Body of pancreas (tissue), 4 donors: ENCODE measurements around the gene CCNDBP1. TPM values are rescaled to one million over a fixed set of nuclear protein-coding genes. Genes with fewer than 3 reads are reported as not detected.
A peak's percentile ranks its signal among the peaks of the same experiment; 100 is the strongest.

Experiments used
- ATAC-seq: fragments of 150-250 bp; one replicate; pipeline ENCODE4 v1.9.1; 2016
- DNase-seq, 4 donors: peaks; one replicate each; pipeline ENCODE4 v3.0.0-alpha.2; 2019
- H3K27ac ChIP-seq, 4 donors: fragments of 200-600 bp; sonication (generic); 1 replicate in 3 of 4; 2 replicates in 1 of 4; pipeline versions ENCODE4 v1.5.1 to v1.6.1; 2016 to 2019; ENCODE audit warnings: mild to moderate bottlenecking in 1 of 4, mixed read lengths in 1 of 4, moderate library complexity in 1 of 4
- H3K27me3 ChIP-seq, 2 donors: fragments of 200-600 bp; sonication (generic); one replicate each; pipeline ENCODE4 v1.6.0; 2016; ENCODE audit warnings: mild to moderate bottlenecking in 1 of 2
- H3K36me3 ChIP-seq, 2 donors: fragments of 200-600 bp; sonication (generic); replicated peaks in 1 of 2; 2 replicates each; pipeline ENCODE4 v1.5.1; 2016; ENCODE audit warnings: low read depth in 2 of 2; ENCODE audit not compliant: insufficient read depth in 1 of 2
- H3K4me1 ChIP-seq: fragments of 200-600 bp; sonication (generic); one replicate; pipeline ENCODE4 v1.6.0; 2016
- H3K4me3 ChIP-seq, 2 donors: fragments of 200-600 bp; sonication (generic); 1 replicate in 1 of 2; 2 replicates in 1 of 2; pipeline ENCODE4 v1.5.1; 2016 to 2019
- H3K9me3 ChIP-seq, 3 donors: fragments of 200-600 bp; sonication (generic); 1 replicate in 2 of 3; 2 replicates in 1 of 3; pipeline ENCODE4 v1.5.1; 2016
- CTCF ChIP-seq, 7 experiments: fragments of 450-650 bp in 4 of 7; fragments of 200-600 bp in 3 of 7; sonication (generic) in 3 of 7; IDR thresholded peaks; one replicate each; pipeline ENCODE4 v1.5.1; 2016 to 2019; ENCODE audit warnings: antibody characterized with exemption in 7 of 7
- POLR2A ChIP-seq, 3 donors: fragments of 450-650 bp; IDR thresholded peaks; one replicate each; pipeline ENCODE4 v1.6.1; 2016; ENCODE audit warnings: antibody characterized with exemption in 3 of 3, mild to moderate bottlenecking in 2 of 3
- WGBS, 2 donors: methylation state at CpG; one replicate each; pipeline ENCODE4 v1.1.5; 2017; 5-methylcytosine and 5-hydroxymethylcytosine counted together
- intact Hi-C: fragments of 100-400 bp; cut with DNase I; formaldehyde crosslinking; loops from one replicate; pipeline ENCODE4 v1.15.1; 2023
- total RNA-seq, 2 donors: library from RNA; depleted of rRNA; stranded (reverse); fragments of >200 nt; gene quantifications; one replicate each; pipeline ENCODE4 v1.1.0, GENCODE V29; 2016

Gene CCNDBP1
- total RNA-seq, 2 donors from 2014 or later, result 15.5 to 37.1 TPM

- Histone ChIP-seq H3K36me3 (no peaks in the 10 kb centered on the region), H3K9me3 (no peaks in the 10 kb centered on the region), H3K4me3 (no peak overlapping the region), H3K4me1 (no peaks in the 10 kb centered on the region), H3K27me3 (no peaks in the 10 kb centered on the region), H3K27ac (no peak overlapping the region)
- ATAC-seq (no peak), DNase-seq (no peak)
- no peak for TF ChIP-seq POLR2A (IDR thresholded peaks at IDR 0.05)
- 90 to 92% methylated on average over 18 to 47 of the region's 57 CpGs for WGBS, 2 donors
- intact Hi-C loops, result loop anchor here (5.0 kb wide), 1 partner anchor 56 kb away; no protein-coding TSS in a partner anchor
Measured at GRCh38 chr15:43226436-43227305, 41.5 kb downstream of the CCNDBP1 start.

- no peaks in the 10 kb centered on the region for H3K27me3 ChIP-seq
- TF ChIP-seq POLR2A (IDR thresholded peaks at IDR 0.05) (no peak), CTCF (IDR thresholded peaks at IDR 0.05) (no peak)
Measured at GRCh38 chr15:43229977-43230376, 44.8 kb downstream of the CCNDBP1 start.

GRCh38 chr15:43230640-43231115 lies 45.5 kb downstream of the CCNDBP1 start:
- WGBS, 2 donors, result 47 to 71% methylated on average over 2 of the region's 2 CpGs
- Histone ChIP-seq H3K4me1 (no peaks in the 10 kb centered on the region), H3K4me3 (no peak overlapping the region), H3K27ac (no peak overlapping the region), H3K27me3 (no peaks in the 10 kb centered on the region), H3K36me3 (no peaks in the 10 kb centered on the region), H3K9me3 (no peaks in the 10 kb centered on the region)
- intact Hi-C loops, result no loop called here
- peak; percentile 52 for ATAC-seq
- TF ChIP-seq POLR2A (IDR thresholded peaks at IDR 0.05) (no peak), CTCF (IDR thresholded peaks at IDR 0.05) (no peak)
- peak in 3 of 4 donors; percentile 13 to 41 (median 22) for DNase-seq

More at GRCh38 chr15:43229977-43230376, 44.8 kb downstream of the CCNDBP1 start:
- intact Hi-C loops, result loop anchor here (5.0 kb wide), 1 partner anchor 52 kb away; no protein-coding TSS in a partner anchor
- Histone ChIP-seq H3K9me3 (no peaks in the 10 kb centered on the region), H3K4me1 (no peaks in the 10 kb centered on the region), H3K4me3 (no peak overlapping the region), H3K27ac (peak overlapping the region in 1 of 4 donors; percentile 20), H3K36me3 (no peaks in the 10 kb centered on the region)
- no peak for ATAC-seq
- no peak for DNase-seq
- 68 to 75% methylated on average over 5 of the region's 5 CpGs for WGBS, 2 donors

- intact Hi-C loops, result no loop called here
- no peaks in the 10 kb centered on the region for H3K4me1 ChIP-seq
- ATAC-seq (no peak), DNase-seq (no peak)
- H3K9me3 ChIP-seq, result no peaks in the 10 kb centered on the region
- H3K4me3 ChIP-seq, result no peak overlapping the region
- 81% methylated on average over 3 of the region's 3 CpGs for WGBS, 2 donors
- no peaks in the 10 kb centered on the region for H3K36me3 ChIP-seq
- no peaks in the 10 kb centered on the region for H3K27me3 ChIP-seq
- H3K27ac ChIP-seq, result no peak overlapping the region
- TF ChIP-seq CTCF (IDR thresholded peaks at IDR 0.05), result no peak
- TF ChIP-seq POLR2A (IDR thresholded peaks at IDR 0.05), result no peak
Measured at GRCh38 chr15:43232289-43232874, 47.2 kb downstream of the CCNDBP1 start.

GRCh38 chr15:43235536-43235935 lies 50.3 kb downstream of the CCNDBP1 start:
- TF ChIP-seq CTCF (IDR thresholded peaks at IDR 0.05) (no peak), POLR2A (IDR thresholded peaks at IDR 0.05) (no peak)
- no peak overlapping the region for H3K27ac ChIP-seq
- no peaks in the 10 kb centered on the region for H3K36me3 ChIP-seq
- 81 to 88% methylated on average over 2 to 6 of the region's 6 CpGs for WGBS, 2 donors
- no peak for DNase-seq
- intact Hi-C loops, result no loop called here
- no peaks in the 10 kb centered on the region for H3K27me3 ChIP-seq
- no peaks in the 10 kb centered on the region for H3K9me3 ChIP-seq
- ATAC-seq, result no peak
- H3K4me3 ChIP-seq, result no peak overlapping the region
- H3K4me1 ChIP-seq, result no peaks in the 10 kb centered on the region
